MCF 10A (cell line): Measurements from ENCODE around the gene TNFRSF18. TPM values are rescaled to one million over a fixed set of nuclear protein-coding genes. Genes with fewer than 3 reads are reported as not detected.

Experiments used
- BruUV-seq: library from RNA; stranded (reverse); fragments of 400-500 nt; replicated peaks from 2 replicates; lab custom pipeline; 2021; lab: Mats Ljungman, UMichigan
- CTCF ChIA-PET: fragments of 300-600 bp; sonication (Branson Sonifier 250); formaldehyde crosslinking; extraction: SDS; loops from one replicate; lab custom pipeline; 2021; ENCODE audit warnings: antibody characterized with exemption, inconsistent platforms; lab: Yijun Ruan, JAX
- POLR2A ChIA-PET: fragments of 300-600, 350-650 bp; sonication (Branson Sonifier 250); formaldehyde crosslinking; extraction: SDS; loops from one replicate; lab custom pipeline; 2020; ENCODE audit warnings: antibody characterized with exemption, inconsistent platforms; lab: Yijun Ruan, JAX
- DNase-seq: peaks from one replicate; pipeline ENCODE4 v3.0.0-alpha.2; 2018; ENCODE audit not compliant: unreplicated experiment
- H3K27ac Mint-ChIP-seq: one replicate; pipeline ENCODE4 v1.8.0; 2022; ENCODE audit warnings: mild to moderate bottlenecking, low read depth, mixed read lengths; ENCODE audit not compliant: unreplicated experiment
- H3K27me3 Mint-ChIP-seq: one replicate; pipeline ENCODE4 v1.8.0; 2022; ENCODE audit warnings: mixed read lengths; ENCODE audit not compliant: insufficient read depth, unreplicated experiment
- H3K36me3 Mint-ChIP-seq: one replicate; pipeline ENCODE4 v1.8.0; 2022; ENCODE audit warnings: mild to moderate bottlenecking, moderate library complexity, mixed read lengths; ENCODE audit not compliant: insufficient read depth, unreplicated experiment
- H3K4me1 Mint-ChIP-seq: one replicate; pipeline ENCODE4 v1.8.0; 2022; ENCODE audit warnings: mixed read lengths; ENCODE audit not compliant: insufficient read depth, unreplicated experiment
- H3K4me3 Mint-ChIP-seq: one replicate; pipeline ENCODE4 v1.8.0; 2022; ENCODE audit warnings: mild to moderate bottlenecking, moderate library complexity, mixed read lengths; ENCODE audit not compliant: unreplicated experiment
- H3K9me3 Mint-ChIP-seq: one replicate; pipeline ENCODE4 v1.8.0; 2022; ENCODE audit warnings: mixed read lengths; ENCODE audit not compliant: unreplicated experiment
- intact Hi-C: fragments of 100-400 bp; cut with micrococcal nuclease; formaldehyde crosslinking; loops from 2 replicates; pipeline ENCODE4 v1.14.1; 2022
- total RNA-seq: library from RNA; stranded (reverse); gene quantifications from 2 replicates; pipeline ENCODE4 v1.2.3, GENCODE V29; 2022
- TF ChIP-seq, protein P1 (sequence below): fragments of 200-600 bp; IDR thresholded peaks from one replicate; pipeline ENCODE4 v1.8.0; 2022; ENCODE audit warnings: antibody characterized with exemption, mild to moderate bottlenecking; ENCODE audit not compliant: unreplicated experiment

TNFRSF18 gene
- total RNA-seq, 1 experiment from 2014 or later: not detected

DNA sequence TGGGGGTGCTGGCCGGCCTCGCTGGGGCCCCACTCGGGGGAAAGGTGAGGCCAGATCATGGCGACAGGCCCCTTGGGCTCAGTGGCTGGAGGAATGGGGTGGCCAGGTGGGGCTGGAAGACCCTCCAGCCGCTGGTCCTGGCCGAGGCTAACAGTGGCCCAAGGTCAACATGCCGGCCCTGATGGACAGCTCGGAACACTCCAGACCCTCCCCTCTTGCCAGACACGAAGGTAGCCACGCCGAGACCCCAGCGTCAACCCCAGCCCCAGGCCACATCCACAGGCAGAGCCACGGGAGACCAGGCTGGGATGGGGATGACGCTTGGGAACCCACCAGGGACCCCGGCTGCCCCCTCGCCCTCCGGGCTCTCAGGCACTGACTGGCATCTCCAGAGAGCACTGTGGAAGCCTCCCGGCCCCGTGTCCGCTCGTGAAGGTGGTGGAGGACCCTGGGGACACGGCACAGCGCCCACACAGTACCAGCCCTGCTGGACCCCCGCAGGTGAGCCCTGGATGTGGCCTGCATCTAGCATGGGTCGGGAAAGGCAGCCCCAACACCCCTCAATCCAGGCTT, 41.0 kb upstream of the TNFRSF18 start:
- ChIA-PET CTCF (no interaction called here), POLR2A (no interaction called here)
- intact Hi-C loops: no loop called here
- no peak overlapping the region for H3K27ac Mint-ChIP-seq
- peaks cover 6% of the 10 kb centered on the region for H3K4me1 Mint-ChIP-seq
- no peak overlapping the region for H3K4me3 Mint-ChIP-seq
- no peaks in the 10 kb centered on the region for H3K9me3 Mint-ChIP-seq
- TF ChIP-seq, protein P1, sequence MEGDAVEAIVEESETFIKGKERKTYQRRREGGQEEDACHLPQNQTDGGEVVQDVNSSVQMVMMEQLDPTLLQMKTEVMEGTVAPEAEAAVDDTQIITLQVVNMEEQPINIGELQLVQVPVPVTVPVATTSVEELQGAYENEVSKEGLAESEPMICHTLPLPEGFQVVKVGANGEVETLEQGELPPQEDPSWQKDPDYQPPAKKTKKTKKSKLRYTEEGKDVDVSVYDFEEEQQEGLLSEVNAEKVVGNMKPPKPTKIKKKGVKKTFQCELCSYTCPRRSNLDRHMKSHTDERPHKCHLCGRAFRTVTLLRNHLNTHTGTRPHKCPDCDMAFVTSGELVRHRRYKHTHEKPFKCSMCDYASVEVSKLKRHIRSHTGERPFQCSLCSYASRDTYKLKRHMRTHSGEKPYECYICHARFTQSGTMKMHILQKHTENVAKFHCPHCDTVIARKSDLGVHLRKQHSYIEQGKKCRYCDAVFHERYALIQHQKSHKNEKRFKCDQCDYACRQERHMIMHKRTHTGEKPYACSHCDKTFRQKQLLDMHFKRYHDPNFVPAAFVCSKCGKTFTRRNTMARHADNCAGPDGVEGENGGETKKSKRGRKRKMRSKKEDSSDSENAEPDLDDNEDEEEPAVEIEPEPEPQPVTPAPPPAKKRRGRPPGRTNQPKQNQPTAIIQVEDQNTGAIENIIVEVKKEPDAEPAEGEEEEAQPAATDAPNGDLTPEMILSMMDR: no peak
- H3K27me3 Mint-ChIP-seq: no peaks in the 10 kb centered on the region
- DNase-seq: no peak
- no TSS peak for BruUV-seq
- H3K36me3 Mint-ChIP-seq: peaks cover 8% of the 10 kb centered on the region

DNA sequence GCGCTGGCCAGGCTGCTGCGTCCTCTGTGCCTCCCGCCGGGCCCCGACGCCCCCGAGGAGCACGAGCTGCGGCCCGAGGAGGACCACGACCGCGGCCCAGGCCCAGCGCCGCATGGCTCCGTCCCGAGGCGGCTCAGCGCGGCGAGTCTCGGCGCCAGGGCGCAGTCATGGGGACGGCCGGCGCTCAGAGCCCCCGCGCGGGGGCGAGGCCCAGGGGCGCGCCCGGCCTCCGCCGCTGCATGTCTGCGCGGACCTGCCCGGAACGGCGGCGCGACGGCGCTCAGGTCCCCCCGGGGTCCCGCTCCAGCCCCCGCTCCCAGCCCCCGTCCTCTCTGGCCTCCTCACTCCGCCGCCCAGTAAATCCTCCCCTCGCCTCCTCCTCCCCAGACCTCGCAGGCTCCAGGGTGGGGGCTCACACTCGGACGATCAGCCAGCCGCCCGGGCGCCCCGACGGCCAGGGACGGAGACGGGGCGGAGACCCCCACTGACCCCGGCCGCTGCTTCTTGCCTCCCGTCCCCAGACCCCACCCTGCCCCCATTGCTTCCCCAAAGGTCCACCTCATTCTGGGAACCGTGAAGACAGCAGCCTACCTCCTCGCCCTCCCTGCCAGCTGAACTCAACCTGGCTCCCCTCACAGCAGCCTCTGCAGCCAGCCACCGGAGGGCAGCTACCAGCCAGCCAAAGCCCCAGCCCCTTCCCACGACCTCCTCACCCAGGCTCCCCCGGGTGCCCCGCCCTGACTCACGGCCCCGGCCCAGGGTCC, 40.4 kb upstream of the TNFRSF18 start, which contains the start of gene C1QTNF12:
Gene C1QTNF12, minus strand, starts transcription at position 146 of the 764 bp plus-strand sequence. Its CDS starts 32 bp downstream, at position 114.
- DNase-seq: no peak
- no TSS peak for BruUV-seq
- H3K36me3 Mint-ChIP-seq: peaks cover 1% of the 10 kb centered on the region
- H3K4me1 Mint-ChIP-seq: peaks cover 6% of the 10 kb centered on the region
- no peaks in the 10 kb centered on the region for H3K9me3 Mint-ChIP-seq
- TF ChIP-seq, protein P1: no peak
- POLR2A ChIA-PET: no interaction called here
- no peaks in the 10 kb centered on the region for H3K27me3 Mint-ChIP-seq
- no peak within 1 kb of the TSS for H3K27ac Mint-ChIP-seq
- intact Hi-C loops: no loop called here
- H3K4me3 Mint-ChIP-seq: no peak within 1 kb of the TSS
- CTCF ChIA-PET: no interaction called here

DNA sequence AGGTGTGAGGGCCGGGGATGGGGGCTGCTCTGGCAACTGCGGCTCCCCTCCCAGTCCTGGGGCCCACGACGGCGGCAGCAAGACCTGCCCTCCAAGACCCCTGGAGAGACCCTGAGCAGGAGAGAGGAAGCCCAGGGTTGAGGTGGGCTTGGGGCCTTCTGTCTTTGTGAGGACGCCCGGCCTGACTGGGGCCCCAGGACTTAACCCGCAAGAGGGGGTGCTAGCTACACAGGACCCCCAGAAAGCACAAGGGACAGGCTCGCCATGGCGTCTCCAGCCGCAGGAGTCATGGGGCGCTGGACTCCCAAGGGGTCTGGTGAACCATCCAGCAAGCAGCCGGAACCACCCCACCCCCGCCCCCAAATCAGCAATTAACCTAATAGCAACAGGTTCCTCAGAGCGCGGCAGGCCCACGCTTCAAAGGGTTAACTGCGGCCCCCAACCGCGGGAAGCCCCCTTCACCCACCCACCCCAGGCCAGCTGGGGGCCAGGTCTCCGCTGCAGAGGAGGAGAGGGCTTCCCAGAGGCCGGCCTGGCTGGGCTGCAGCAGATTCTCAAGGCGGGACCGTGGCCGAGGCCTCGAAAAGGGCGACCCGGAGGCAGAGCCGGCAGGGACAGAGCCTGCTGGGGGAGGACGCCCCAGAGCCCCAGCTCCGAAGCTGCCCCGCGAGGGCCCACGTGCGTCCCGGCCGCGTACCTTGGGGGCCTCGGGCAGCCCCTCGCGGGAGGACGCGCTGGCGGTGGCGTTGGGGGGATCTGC, 39.6 kb upstream of the TNFRSF18 start:
- no peak for DNase-seq
- Mint-ChIP-seq H3K27ac (no peak overlapping the region), H3K4me3 (no peak overlapping the region), H3K27me3 (no peaks in the 10 kb centered on the region), H3K9me3 (no peaks in the 10 kb centered on the region), H3K4me1 (peaks cover 3% of the 10 kb centered on the region), H3K36me3 (no peaks in the 10 kb centered on the region)
- POLR2A ChIA-PET: interaction anchor here (0.6 kb wide), 1 partner anchor 22 kb away, joined by 4 read pairs; no protein-coding TSS in a partner anchor
- intact Hi-C loops: no loop called here
- TF ChIP-seq, protein P1: no peak
- CTCF ChIA-PET: no interaction called here
- BruUV-seq: no TSS peak
